Keratinocyte (primary cell): ENCODE results near the gene CTNND2. TPM values are rescaled to one million over a fixed set of nuclear protein-coding genes. Genes with fewer than 3 reads are reported as not detected.

ENCODE experiments used
- DNase-seq: peaks from one replicate; pipeline ENCODE4 v3.0.0-alpha.2; 2011; ENCODE audit warnings: low read depth, missing footprints, low spot score
- FAIRE-seq: peaks from 2 replicates; lab custom pipeline; 2011; peaks lifted over from hg19 to GRCh38; lab: Jason Lieb, UNC
- H2AFZ ChIP-seq: 2 replicates; pipeline ENCODE4 v1.6.0; 2012; ENCODE audit warnings: low read length, control low read depth, inconsistent platforms; ENCODE audit not compliant: control insufficient read depth
- H3K27ac ChIP-seq: 2 replicates; pipeline ENCODE4 v1.5.1; 2011; ENCODE audit warnings: low read length; ENCODE audit not compliant: control insufficient read depth, insufficient read depth
- H3K27me3 ChIP-seq: 3 replicates; pipeline ENCODE4 v1.6.0; 2011; ENCODE audit warnings: low read length; ENCODE audit not compliant: control insufficient read depth, insufficient read depth; ENCODE audit errors: extremely low read depth
- H3K36me3 ChIP-seq, 2 experiments: 2 replicates in 1 of 2; 3 replicates in 1 of 2; pipeline ENCODE4 v1.5.1; 2011; ENCODE audit warnings: low read length in 2 of 2, mild to moderate bottlenecking in 1 of 2; ENCODE audit not compliant: control insufficient read depth in 2 of 2, insufficient read depth in 2 of 2; ENCODE audit errors: extremely low read depth in 1 of 2
- H3K4me1 ChIP-seq: 3 replicates; pipeline ENCODE4 v1.5.1; 2011; ENCODE audit warnings: low read length; ENCODE audit not compliant: control insufficient read depth, insufficient read depth; ENCODE audit errors: extremely low read depth
- H3K4me2 ChIP-seq: 3 replicates; pipeline ENCODE4 v1.6.0; 2011; ENCODE audit warnings: low read depth, low read length; ENCODE audit not compliant: control insufficient read depth, insufficient read depth; ENCODE audit errors: extremely low read depth
- H3K4me3 ChIP-seq, 3 experiments: fragments of 200-600 bp in 1 of 3; sonication (generic) in 1 of 3; 2 replicates in 2 of 3; 3 replicates in 1 of 3; pipeline ENCODE4 v1.5.1; 2011 to 2016; ENCODE audit warnings: low read length in 3 of 3, mild to moderate bottlenecking in 3 of 3, control low read depth in 2 of 3, inconsistent platforms in 1 of 3, low read depth in 1 of 3, mixed read lengths in 1 of 3, mixed run types in 1 of 3, moderate library complexity in 1 of 3; ENCODE audit not compliant: control insufficient read depth in 2 of 3, insufficient read depth in 2 of 3; ENCODE audit errors: extremely low read depth in 1 of 3
- H3K79me2 ChIP-seq: 2 replicates; pipeline ENCODE4 v1.6.0; 2012; ENCODE audit warnings: low read length; ENCODE audit not compliant: control insufficient read depth, insufficient read depth
- H3K9ac ChIP-seq: 3 replicates; pipeline ENCODE4 v1.6.0; 2011; ENCODE audit warnings: low read length; ENCODE audit not compliant: control insufficient read depth, insufficient read depth; ENCODE audit errors: extremely low read depth
- H3K9me1 ChIP-seq: 3 replicates; pipeline ENCODE4 v1.6.0; 2011; ENCODE audit warnings: low read length; ENCODE audit not compliant: control insufficient read depth, insufficient read depth; ENCODE audit errors: extremely low read depth
- H3K9me3 ChIP-seq: 2 replicates; pipeline ENCODE4 v1.5.1; 2012; ENCODE audit warnings: low read depth, low read length; ENCODE audit not compliant: control insufficient read depth
- H4K20me1 ChIP-seq: 3 replicates; pipeline ENCODE4 v1.6.0; 2011; ENCODE audit warnings: low read length; ENCODE audit not compliant: control insufficient read depth, insufficient read depth; ENCODE audit errors: extremely low read depth
- CTCF ChIP-seq, 3 experiments: IDR thresholded peaks in 1 of 3; conservative IDR thresholded peaks in 1 of 3; optimal IDR thresholded peaks in 1 of 3; 2 replicates in 2 of 3; 3 replicates in 1 of 3; pipeline versions ENCODE3 to v1.5.1; 2011; ENCODE audit warnings: low read length in 3 of 3, mild to moderate bottlenecking in 3 of 3, moderate library complexity in 2 of 3, control low read depth in 1 of 3, inconsistent platforms in 1 of 3; ENCODE audit not compliant: insufficient read depth in 2 of 3; ENCODE audit errors: extremely low read depth in 1 of 3
- EZH2 ChIP-seq: IDR thresholded peaks from one replicate; pipeline ENCODE4 v1.6.1; 2012; ENCODE audit warnings: inconsistent platforms, mild to moderate bottlenecking, low read length, moderate library complexity
- dilution Hi-C: fragments of 300-500 bp; cut with MboI; formaldehyde crosslinking; loops from one replicate; pipeline ENCODE4 v1.7.0; 2020; ENCODE audit warnings: low sequenced_read_pairs; ENCODE audit not compliant: extremely low pct_ligation_motif_present
- polyA plus RNA-seq, 5 experiments: library from polyadenylated mRNA; depleted of rRNA in 3 of 5; stranded (reverse) in 3 of 5; stranded (forward) in 1 of 5; unstranded in 1 of 5; fragments of >200 nt; gene quantifications; 1 replicate in 1 of 5; 2 replicates in 3 of 5; 3 replicates in 1 of 5; pipeline versions ENCODE4 v1.2.1 to v1.2.3, GENCODE V29; 2011 to 2012; ENCODE audit warnings: missing spikeins in 2 of 5, low read depth in 1 of 5, low replicate concordance in 1 of 5

CTNND2 gene
- polyA plus RNA-seq, 1 donor (not counting 4 experiments of a cell fraction or from before 2014, with no cell fraction given): not detected

- Histone ChIP-seq H4K20me1 (no peaks in the 10 kb centered on the region), H3K4me1 (no peaks in the 10 kb centered on the region), H3K27ac (no peak overlapping the region), H3K4me2 (no peak overlapping the region), H3K36me3 (no peaks in the 10 kb centered on the region), H2AFZ (no peak overlapping the region), H3K9ac (no peak overlapping the region), H3K9me3 (no peaks in the 10 kb centered on the region), H3K79me2 (no peaks in the 10 kb centered on the region), H3K27me3 (no peaks in the 10 kb centered on the region), H3K4me3 (no peak overlapping the region), H3K9me1 (no peaks in the 10 kb centered on the region)
- dilution Hi-C loops: no loop called here
- no peak for DNase-seq
- TF ChIP-seq EZH2 (no peak), CTCF (optimal IDR thresholded peaks at IDR 0.05 in 1 of 3, IDR thresholded peaks at IDR 0.05 in 1 of 3, conservative IDR thresholded peaks at IDR 0.05 in 1 of 3; ENCODE audit: extremely low read depth in 1 of 3, insufficient read depth in 2 of 3, low read length in 3 of 3) (peak; percentile 33 to 41 (median 34))
- no peak for FAIRE-seq
Measured at GRCh38 chr5:11182441-11183080, 721.7 kb downstream of the CTNND2 start.

GRCh38 chr5:11181940-11182339 is 722.3 kb downstream of the CTNND2 start:
- H3K27me3 ChIP-seq: no peaks in the 10 kb centered on the region
- no peaks in the 10 kb centered on the region for H3K4me1 ChIP-seq
- no peaks in the 10 kb centered on the region for H3K9me1 ChIP-seq
- no peaks in the 10 kb centered on the region for H3K79me2 ChIP-seq
- no peak for TF ChIP-seq EZH2
- TF ChIP-seq CTCF (optimal IDR thresholded peaks at IDR 0.05 in 1 of 3, IDR thresholded peaks at IDR 0.05 in 1 of 3, conservative IDR thresholded peaks at IDR 0.05 in 1 of 3; ENCODE audit: extremely low read depth in 1 of 3, insufficient read depth in 2 of 3, low read length in 3 of 3): no peak
- no peaks in the 10 kb centered on the region for H4K20me1 ChIP-seq
- no peaks in the 10 kb centered on the region for H3K9me3 ChIP-seq
- H3K4me2 ChIP-seq: no peak overlapping the region
- FAIRE-seq (no peak), DNase-seq (no peak)
- dilution Hi-C loops: no loop called here
- H3K4me3 ChIP-seq: no peak overlapping the region
- no peak overlapping the region for H2AFZ ChIP-seq
- no peaks in the 10 kb centered on the region for H3K36me3 ChIP-seq
- H3K9ac ChIP-seq: no peak overlapping the region
- H3K27ac ChIP-seq: no peak overlapping the region
